Erythroblast (primary cell): ENCODE results near the gene MRPL44.

Source experiments
- DNase-seq, 2 experiments: peaks; one replicate each; lab custom pipeline; 2025; lab: John Stamatoyannopoulos, UW
- GATA1 ChIP-seq: IDR thresholded peaks from 2 replicates; pipeline ENCODE4 v1.6.1; 2011; ENCODE audit warnings: low read depth, mild to moderate bottlenecking, control low read depth, low read length, moderate library complexity
- POLR2A ChIP-seq: IDR thresholded peaks from 2 replicates; pipeline ENCODE4 v1.6.1; 2011; ENCODE audit warnings: mild to moderate bottlenecking, low read length

MRPL44 gene

DNA sequence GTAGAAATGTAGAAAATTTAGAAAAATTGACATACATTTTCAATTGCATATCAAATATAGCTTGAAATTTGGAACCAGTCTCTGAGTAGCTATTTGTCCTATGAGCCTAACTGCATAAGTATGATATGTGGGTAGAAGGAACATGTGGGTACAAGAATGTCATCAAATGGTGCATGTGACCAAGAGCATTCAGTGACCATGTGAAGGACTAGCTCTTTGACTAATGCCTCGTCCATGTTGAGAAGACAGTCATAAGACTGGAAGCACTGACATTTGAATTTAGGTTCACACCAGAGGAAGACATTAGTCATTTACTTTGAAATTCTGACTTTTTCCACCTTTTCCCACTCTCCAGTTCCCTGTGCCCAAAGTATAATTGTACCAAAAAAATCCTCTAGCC is 12.6 kb downstream of the MRPL44 start:
- TF ChIP-seq GATA1 (no peak), POLR2A (no peak)
- DNase-seq: peak in 1 of 2 experiments; percentile 22

- DNase-seq: peak; percentile 60 to 83
- TF ChIP-seq POLR2A: no peak
- no peak for TF ChIP-seq GATA1
Measured at GRCh38 chr2:223970343-223971128, 13.3 kb downstream of the MRPL44 start.

- no peak for DNase-seq
- TF ChIP-seq GATA1 (no peak), POLR2A (no peak)
Measured at GRCh38 chr2:223971731-223972130, 14.5 kb downstream of the MRPL44 start.

DNA sequence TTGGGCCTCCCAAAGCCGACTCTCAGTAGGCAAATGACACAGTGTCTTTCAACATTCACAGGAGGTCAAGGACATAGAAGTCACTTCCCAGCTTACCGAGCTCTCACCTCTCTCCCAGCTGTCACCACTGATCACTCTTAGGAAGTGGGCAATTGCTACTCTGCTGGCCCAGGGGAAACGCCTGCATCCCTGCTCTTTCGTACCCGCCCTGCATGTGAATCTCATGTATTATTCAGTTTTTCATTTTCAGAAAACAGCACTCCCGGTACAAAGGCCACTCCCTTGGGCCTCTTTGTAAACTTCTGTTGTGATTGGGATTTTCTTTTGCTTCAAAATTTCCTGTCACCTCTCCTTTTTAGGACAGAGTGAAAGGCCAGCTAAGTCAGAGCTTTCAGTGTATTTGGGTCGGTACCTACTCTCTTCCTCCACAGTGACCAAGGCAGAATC is 15.4 kb downstream of the MRPL44 start:
- TF ChIP-seq POLR2A: no peak
- TF ChIP-seq GATA1: no peak
- no peak for DNase-seq

GRCh38 chr2:223973606-223974005 is 16.3 kb downstream of the MRPL44 start:
- DNase-seq: no peak

DNA sequence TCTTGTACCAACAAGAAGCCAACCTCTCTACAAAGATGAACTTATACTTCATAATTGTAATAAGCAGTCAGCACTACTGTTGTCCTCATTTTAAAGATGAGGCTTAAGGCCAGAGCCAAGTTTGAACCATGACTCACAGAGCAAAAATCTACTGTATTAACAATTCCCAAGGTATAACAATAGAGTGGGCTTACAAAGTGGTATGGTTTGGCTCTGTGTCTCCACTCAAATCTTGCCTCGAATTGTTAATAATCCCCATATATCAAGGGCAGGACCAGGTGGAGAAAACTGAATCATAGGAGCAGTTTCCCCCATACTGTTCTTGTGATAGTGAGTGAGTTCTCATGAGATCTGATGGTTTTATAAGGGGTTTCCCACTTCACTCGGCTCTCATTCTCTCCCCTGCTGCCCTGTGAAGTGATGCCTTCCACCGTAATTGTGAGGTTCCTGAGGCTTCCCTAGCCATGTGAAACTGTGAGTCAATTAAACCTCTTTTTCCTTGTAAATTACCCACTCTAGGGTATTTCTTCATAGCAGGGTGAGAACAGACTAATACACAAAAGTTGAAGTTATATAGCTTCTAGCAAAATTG is 19.5 kb downstream of the MRPL44 start:
- DNase-seq: no peak
- no peak for TF ChIP-seq GATA1
- no peak for TF ChIP-seq POLR2A

More at GRCh38 chr2:223973606-223974005, 16.3 kb downstream of the MRPL44 start:
- TF ChIP-seq POLR2A: no peak
- no peak for TF ChIP-seq GATA1

GRCh38 chr2:223978451-223978850 is 21.2 kb downstream of the MRPL44 start:
- DNase-seq: no peak
- TF ChIP-seq GATA1 (no peak), POLR2A (no peak)

DNA sequence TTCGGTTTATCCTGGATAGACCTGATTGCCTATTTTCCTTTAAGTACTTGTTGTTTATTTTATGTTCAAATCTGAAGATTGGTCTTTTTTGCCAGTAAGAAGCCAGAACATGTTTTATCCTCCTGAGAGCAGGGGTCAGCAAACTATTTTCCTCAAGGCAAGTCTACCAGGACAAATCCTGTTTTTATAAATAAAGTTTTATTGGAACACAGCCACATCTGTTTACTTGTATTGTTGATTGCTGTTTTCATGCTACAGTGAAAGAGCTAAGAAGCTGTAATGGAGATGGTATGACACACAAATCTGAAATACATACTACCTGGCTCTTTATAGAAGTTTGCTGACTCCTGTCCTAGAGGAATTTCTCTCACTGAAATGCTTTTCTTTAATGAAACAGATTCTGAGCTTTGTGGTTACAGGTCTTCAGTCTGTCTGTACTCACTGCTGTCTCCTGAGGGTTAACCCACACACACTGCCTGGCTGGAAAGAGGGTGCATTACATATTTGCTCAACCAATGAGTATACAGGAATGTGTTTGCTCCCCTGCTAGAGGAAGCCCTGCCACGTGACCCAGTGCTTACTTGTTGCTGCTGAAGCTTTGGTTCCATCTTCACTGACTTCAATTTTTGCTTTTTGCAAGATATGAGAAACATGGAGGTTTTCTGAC is 22.6 kb downstream of the MRPL44 start:
- DNase-seq: no peak
- TF ChIP-seq GATA1: no peak
- TF ChIP-seq POLR2A: no peak

DNA sequence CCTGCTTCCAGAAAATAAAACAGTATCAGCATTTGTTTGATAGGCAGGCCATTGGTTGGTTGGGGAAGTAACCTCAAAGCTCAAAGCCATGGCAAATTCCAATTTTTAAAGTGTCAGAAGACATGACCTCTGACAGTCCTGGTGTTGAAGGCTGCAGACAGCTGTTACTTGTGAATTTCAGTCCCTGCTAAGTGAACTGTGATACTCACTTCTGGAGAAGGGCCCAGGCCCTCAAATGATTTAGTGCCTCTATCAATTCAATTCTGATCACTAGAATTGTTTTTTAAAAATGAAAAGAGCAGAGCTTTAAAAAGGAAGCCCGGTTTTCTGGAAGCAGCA is 23.1 kb downstream of the MRPL44 start:
- DNase-seq: no peak
- TF ChIP-seq POLR2A (no peak), GATA1 (no peak)

GRCh38 chr2:223980803-223981202 is 23.5 kb downstream of the MRPL44 start:
- no peak for TF ChIP-seq POLR2A
- TF ChIP-seq GATA1: no peak
- DNase-seq: no peak

DNA sequence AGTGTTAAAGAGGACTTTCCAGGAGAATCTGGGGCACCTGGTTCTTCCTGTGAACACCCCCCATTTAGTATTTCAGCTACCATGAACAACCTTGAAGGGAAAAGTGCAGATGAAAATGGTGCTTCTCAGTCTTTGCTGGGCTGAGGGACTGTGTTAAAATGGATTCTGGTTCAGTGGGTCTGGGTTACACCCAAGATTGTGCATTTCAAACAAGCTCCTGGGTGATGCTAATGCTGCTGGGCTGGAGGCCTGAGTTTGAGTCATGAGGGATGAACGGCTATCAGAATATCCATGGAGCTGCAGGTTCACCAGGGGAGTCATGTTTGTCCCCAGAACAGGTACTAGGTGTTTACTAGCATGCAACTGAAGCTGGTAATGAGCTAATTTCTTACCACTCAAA is 24.0 kb downstream of the MRPL44 start:
- no peak for DNase-seq
- TF ChIP-seq GATA1 (no peak), POLR2A (no peak)

- TF ChIP-seq POLR2A (no peak), GATA1 (no peak)
- peak in 1 of 2 experiments; percentile 4 for DNase-seq
Measured at GRCh38 chr2:223989206-223989855, 32.1 kb downstream of the MRPL44 start.

DNA sequence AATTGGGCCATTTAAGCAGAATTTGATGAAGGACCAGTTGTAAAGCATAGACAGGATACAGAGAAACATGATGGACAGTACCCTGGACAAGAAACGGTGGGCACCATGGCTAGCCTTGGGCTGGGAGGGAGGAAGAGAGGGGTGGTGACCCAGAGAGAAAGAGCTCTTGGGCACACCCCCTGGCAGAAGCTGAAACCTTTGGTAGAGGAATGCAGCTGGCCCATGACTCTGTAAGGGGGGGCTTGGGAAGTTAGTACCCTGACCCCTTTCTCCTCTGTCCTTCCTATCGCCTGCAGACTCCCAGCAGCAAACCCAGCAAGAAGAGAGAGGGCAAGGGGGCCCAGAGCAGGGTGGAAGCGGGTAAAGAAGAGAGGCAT is 32.6 kb downstream of the MRPL44 start:
- DNase-seq: no peak
- TF ChIP-seq GATA1: no peak
- no peak for TF ChIP-seq POLR2A

- DNase-seq: no peak
- no peak for TF ChIP-seq POLR2A
- TF ChIP-seq GATA1: no peak
Measured at GRCh38 chr2:223991611-223992010, 34.3 kb downstream of the MRPL44 start.
